GM06990 (cell line): Measurements from ENCODE around the gene PHF10.
A peak's percentile ranks its signal among the peaks of the same experiment; 100 is the strongest.
"Not testable (repeated sequence)": the region's sequence is repeated elsewhere in the genome, so short reads cannot be mapped to it uniquely, and the experiment has no call there.

Source experiments
- DNase-seq: peaks from one replicate; pipeline ENCODE4 v3.0.0-alpha.2; 2011; ENCODE audit not compliant: insufficient read length; ENCODE audit errors: extremely low read depth
- H3K27me3 ChIP-seq: replicated peaks from 2 replicates; pipeline ENCODE4 v1.6.0; 2011; ENCODE audit warnings: low read length; ENCODE audit not compliant: control insufficient read depth, insufficient read depth
- H3K36me3 ChIP-seq: 2 replicates; pipeline ENCODE4 v1.5.1; 2011; ENCODE audit warnings: low read length; ENCODE audit not compliant: control insufficient read depth, insufficient read depth
- H3K4me3 ChIP-seq: replicated peaks from 2 replicates; pipeline ENCODE4 v1.5.1; 2011; ENCODE audit warnings: low read depth, mild to moderate bottlenecking, control low read depth, low read length
- TF ChIP-seq, protein P1 (sequence below): IDR thresholded peaks from 2 replicates; pipeline ENCODE4 v1.5.1; 2011; ENCODE audit warnings: low read length, control low read depth, mild to moderate bottlenecking, inconsistent platforms; ENCODE audit not compliant: insufficient read depth, poor library complexity, severe bottlenecking

Gene PHF10

DNA sequence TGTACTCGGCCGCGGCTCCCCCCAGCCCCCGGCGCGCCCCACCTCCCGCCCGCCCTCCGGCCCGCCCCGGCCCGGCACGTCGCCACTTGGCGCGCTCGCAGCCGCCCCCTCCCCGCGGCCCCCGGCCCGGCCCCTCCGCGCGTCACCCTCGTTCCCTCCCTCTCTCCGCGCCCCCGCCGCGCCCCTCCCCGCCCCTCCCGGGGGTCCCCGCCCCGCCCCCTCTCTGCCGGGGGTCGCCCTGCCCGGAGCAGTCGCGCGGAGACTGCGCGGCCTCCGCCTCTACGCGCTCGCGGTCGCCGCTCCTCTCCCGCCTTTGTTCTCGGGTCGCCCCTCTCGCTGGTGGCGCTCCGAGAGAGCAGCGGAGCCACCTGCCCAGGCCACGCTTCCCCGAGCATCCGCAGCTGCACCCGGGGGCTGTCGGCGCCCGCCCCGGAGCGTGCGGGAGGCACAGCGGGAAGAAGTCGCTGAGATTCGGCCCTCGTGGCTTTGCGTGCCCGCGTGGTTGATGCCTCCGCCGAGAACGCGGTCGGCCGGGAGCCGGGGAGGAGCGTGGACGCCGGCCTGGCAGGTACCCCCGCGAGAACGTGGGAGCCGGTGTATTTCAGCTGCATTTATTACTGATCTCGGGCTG is at the start of gene PHF10:
Gene PHF10, minus strand, starts transcription at position 7 of the 631 bp plus-strand sequence. CDS start 569 bp downstream, outside the sequence.
- TF ChIP-seq, protein P1, sequence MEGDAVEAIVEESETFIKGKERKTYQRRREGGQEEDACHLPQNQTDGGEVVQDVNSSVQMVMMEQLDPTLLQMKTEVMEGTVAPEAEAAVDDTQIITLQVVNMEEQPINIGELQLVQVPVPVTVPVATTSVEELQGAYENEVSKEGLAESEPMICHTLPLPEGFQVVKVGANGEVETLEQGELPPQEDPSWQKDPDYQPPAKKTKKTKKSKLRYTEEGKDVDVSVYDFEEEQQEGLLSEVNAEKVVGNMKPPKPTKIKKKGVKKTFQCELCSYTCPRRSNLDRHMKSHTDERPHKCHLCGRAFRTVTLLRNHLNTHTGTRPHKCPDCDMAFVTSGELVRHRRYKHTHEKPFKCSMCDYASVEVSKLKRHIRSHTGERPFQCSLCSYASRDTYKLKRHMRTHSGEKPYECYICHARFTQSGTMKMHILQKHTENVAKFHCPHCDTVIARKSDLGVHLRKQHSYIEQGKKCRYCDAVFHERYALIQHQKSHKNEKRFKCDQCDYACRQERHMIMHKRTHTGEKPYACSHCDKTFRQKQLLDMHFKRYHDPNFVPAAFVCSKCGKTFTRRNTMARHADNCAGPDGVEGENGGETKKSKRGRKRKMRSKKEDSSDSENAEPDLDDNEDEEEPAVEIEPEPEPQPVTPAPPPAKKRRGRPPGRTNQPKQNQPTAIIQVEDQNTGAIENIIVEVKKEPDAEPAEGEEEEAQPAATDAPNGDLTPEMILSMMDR, result no peak

DNA sequence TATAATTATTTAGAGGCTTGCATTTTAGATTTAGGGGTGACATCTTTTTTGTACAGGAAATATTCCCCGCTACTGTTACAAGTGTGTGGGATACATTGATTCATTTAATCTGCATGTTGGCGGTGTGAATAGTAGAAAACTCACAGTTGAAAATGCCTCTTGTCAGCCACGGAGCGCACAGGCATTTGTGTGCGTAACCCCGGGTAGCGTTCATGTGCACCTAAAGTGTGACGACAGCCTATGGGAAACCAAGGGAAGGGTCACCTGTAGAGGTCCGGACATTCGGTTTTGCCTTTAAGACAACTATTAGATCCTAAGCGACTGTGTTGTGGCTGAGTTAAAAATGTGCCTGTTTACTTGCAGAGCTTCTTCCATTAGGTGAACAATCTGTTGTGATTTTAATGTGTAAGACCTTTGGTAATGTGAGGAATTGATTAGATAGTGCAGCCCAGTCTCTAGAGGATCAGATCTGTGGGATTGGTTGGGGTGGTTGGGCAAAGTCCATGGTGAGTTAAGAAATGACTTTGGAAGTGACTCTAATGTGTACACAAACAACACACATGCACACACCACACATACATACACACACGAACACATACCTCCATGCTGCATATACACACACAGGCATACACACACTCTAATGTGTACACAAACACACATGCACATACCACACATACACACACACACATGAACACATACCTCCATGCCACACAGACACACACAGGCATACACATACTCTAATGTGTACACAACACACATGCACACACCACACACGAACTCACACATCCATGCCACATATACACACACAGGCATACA is 42.8 kb upstream of the PHF10 start:
- DNase-seq, result no peak
- Histone ChIP-seq H3K27me3 (no peaks in the 10 kb centered on the region), H3K4me3 (no peak overlapping the region), H3K36me3 (peaks cover 28% of the 10 kb centered on the region)
- TF ChIP-seq, protein P1, result no peak

More for the DNA sequence above, at the start of gene PHF10:
- no peaks in the 10 kb centered on the region for H3K27me3 ChIP-seq
- peak within 1 kb of the TSS; percentile 80 for H3K4me3 ChIP-seq
- DNase-seq, result peak; percentile 77
- H3K36me3 ChIP-seq, result no peaks in the 10 kb centered on the region

DNA sequence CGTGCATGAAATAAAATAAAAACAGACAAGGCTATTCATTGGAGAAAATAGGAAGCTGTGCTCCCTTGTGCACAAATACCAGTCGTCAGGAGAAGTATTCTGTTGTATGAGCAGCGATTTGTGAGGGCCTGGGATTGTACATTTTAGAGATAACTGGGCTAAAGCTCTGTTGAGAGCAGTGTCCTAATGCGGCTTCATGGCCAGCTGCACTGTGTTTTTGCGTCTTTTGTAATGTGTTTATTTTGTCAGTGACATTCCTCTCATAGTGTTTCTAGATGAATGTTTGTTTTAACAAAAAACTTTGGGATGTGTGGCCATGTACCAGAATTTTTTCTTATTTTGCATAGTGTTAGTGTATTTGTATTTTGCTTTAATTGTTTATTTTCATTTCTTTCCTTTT is 41.9 kb upstream of the PHF10 start:
- H3K4me3 ChIP-seq, result no peak overlapping the region
- no peak for DNase-seq
- peaks cover 28% of the 10 kb centered on the region for H3K36me3 ChIP-seq
- no peaks in the 10 kb centered on the region for H3K27me3 ChIP-seq
- TF ChIP-seq, protein P1, result no peak

DNA sequence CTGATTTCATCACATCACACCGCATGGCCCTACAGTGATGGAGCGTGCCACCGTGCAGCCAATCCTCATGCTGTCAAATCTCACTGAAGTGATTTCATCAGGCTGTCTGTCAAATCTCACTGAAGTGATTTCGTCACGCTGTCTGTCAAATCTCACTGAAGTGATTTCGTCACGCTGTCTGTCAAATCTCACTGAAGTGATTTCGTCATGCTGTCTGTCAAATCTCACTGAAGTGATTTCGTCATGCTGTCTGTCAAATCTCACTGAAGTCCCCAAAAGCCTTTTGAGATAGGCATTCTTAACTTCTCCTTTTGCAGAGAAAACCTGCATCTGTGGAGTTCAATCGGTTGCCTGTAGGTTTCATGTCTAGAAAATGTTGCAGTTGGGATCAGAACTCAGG is 41.5 kb upstream of the PHF10 start:
- not testable (repeated sequence) for DNase-seq, H3K27me3 ChIP-seq, H3K4me3 ChIP-seq
- H3K36me3 ChIP-seq, result peaks cover 30% of the 10 kb centered on the region

DNA sequence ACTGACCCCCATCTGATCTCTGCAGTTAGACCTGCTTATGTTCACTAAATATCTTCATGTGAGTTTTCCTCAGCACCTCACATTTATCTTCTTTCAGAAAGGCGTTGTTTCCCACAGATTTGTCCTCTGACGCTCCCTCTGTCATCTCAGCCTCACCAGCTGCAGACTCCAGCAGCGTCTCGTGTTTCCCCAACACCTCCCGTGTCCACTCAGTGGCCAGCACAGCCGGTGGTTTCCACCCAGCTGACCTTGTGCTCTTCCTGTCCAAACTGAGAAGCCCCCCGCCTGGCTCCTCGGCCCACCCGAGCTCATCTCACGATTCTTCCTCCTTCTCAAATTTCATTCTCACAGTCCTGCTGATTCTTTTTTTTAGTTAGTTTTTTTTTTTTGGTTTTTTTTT is 39.6 kb upstream of the PHF10 start:
- TF ChIP-seq, protein P1, result no peak
- Histone ChIP-seq H3K27me3 (no peaks in the 10 kb centered on the region), H3K36me3 (peaks cover 24% of the 10 kb centered on the region), H3K4me3 (no peak overlapping the region)
- no peak for DNase-seq

DNA sequence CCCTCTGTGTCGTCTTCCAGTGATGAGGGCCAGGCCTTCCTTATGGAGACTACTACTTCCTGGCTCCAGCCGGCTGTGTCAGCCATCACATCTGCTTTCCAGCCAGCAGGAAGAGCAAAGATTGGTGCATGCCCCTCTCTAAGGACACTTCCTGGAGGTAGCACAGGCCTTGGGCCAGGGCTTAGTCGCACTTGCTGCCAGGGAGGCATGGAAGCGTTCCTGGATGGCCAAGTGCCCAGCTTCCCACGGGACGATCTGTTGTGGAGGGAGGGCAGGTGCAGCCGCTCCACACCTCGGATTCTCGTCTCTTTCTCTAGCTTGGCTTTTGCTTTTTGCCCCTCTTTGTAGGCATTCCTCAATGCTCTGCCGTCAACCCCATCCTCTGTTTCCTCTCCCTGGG is 39.0 kb upstream of the PHF10 start:
- TF ChIP-seq, protein P1, result no peak
- no peak for DNase-seq
- Histone ChIP-seq H3K27me3 (no peaks in the 10 kb centered on the region), H3K4me3 (no peak overlapping the region), H3K36me3 (peaks cover 24% of the 10 kb centered on the region)
